ENCODE measurements around the gene S100A1.
"Not testable (repeated sequence)": the region's sequence is repeated elsewhere in the genome, so short reads cannot be mapped to it uniquely, and the experiment has no call there.

The S100A1 gene

GRCh38 chr1:153662269-153662668, 34.0 kb downstream of the S100A1 start:
- H3K27ac ChIP-seq (ENCODE audit: low read length) = no peak overlapping the region

GRCh38 chr1:153663211-153663610, 35.0 kb downstream of the S100A1 start:
- Histone ChIP-seq H3K27ac (ENCODE audit: low read length) (no peak overlapping the region), H3K4me1 (ENCODE audit: low read length) (peaks cover 8% of the 10 kb centered on the region)

More at GRCh38 chr1:153662269-153662668, 34.0 kb downstream of the S100A1 start:
- H3K4me3 ChIP-seq (ENCODE audit: low read length) = no peak overlapping the region
- H3K36me3 ChIP-seq (replicated peaks; ENCODE audit: low read depth, low read length) = peaks cover 57% of the 10 kb centered on the region
- no peak for TF ChIP-seq CTCF (IDR thresholded peaks at IDR 0.05; ENCODE audit: low read depth, low read length)
- TF ChIP-seq EZH2phosphoT487 (IDR thresholded peaks at IDR 0.05; ENCODE audit: low read depth) = no peak
- peaks cover 13% of the 10 kb centered on the region for H3K4me1 ChIP-seq (ENCODE audit: low read length)
- H3K27me3 ChIP-seq (ENCODE audit: low read depth, low read length) = no peaks in the 10 kb centered on the region
- H3K4me2 ChIP-seq (ENCODE audit: low read length) = no peak overlapping the region
- no peak overlapping the region for H2AFZ ChIP-seq (ENCODE audit: low read depth, low read length)
- peaks cover 16% of the 10 kb centered on the region for H3K79me2 ChIP-seq (ENCODE audit: low read length)
- H3K9ac ChIP-seq (ENCODE audit: low read length) = no peak overlapping the region
- no peaks in the 10 kb centered on the region for H4K20me1 ChIP-seq (ENCODE audit: insufficient read depth, low read length)
- no peaks in the 10 kb centered on the region for H3K9me3 ChIP-seq (ENCODE audit: insufficient read depth, low read length)

GRCh38 chr1:153667439-153667838, 39.2 kb downstream of the S100A1 start:
- H3K4me3 ChIP-seq (ENCODE audit: low read length) = no peak overlapping the region
- no peak overlapping the region for H3K27ac ChIP-seq (ENCODE audit: low read length)
- no peaks in the 10 kb centered on the region for H3K9me3 ChIP-seq (ENCODE audit: insufficient read depth, low read length)
- H3K36me3 ChIP-seq (replicated peaks; ENCODE audit: low read depth, low read length) = peaks cover 70% of the 10 kb centered on the region
- no peaks in the 10 kb centered on the region for H3K27me3 ChIP-seq (ENCODE audit: low read depth, low read length)
- H2AFZ ChIP-seq (ENCODE audit: low read depth, low read length) = no peak overlapping the region
- TF ChIP-seq CTCF (IDR thresholded peaks at IDR 0.05; ENCODE audit: low read depth, low read length) = no peak
- no peak for TF ChIP-seq EZH2phosphoT487 (IDR thresholded peaks at IDR 0.05; ENCODE audit: low read depth)
- H3K4me1 ChIP-seq (ENCODE audit: low read length) = peaks cover 9% of the 10 kb centered on the region
- no peaks in the 10 kb centered on the region for H4K20me1 ChIP-seq (ENCODE audit: insufficient read depth, low read length)
- H3K79me2 ChIP-seq (ENCODE audit: low read length) = peaks cover 36% of the 10 kb centered on the region
- no peak overlapping the region for H3K4me2 ChIP-seq (ENCODE audit: low read length)
- no peak overlapping the region for H3K9ac ChIP-seq (ENCODE audit: low read length)

More at GRCh38 chr1:153663211-153663610, 35.0 kb downstream of the S100A1 start:
- Histone ChIP-seq H2AFZ (ENCODE audit: low read depth, low read length) (no peak overlapping the region), H3K9me3 (ENCODE audit: insufficient read depth, low read length) (no peaks in the 10 kb centered on the region), H3K36me3 (replicated peaks; ENCODE audit: low read depth, low read length) (peaks cover 67% of the 10 kb centered on the region), H4K20me1 (ENCODE audit: insufficient read depth, low read length) (no peaks in the 10 kb centered on the region), H3K79me2 (ENCODE audit: low read length) (peaks cover 26% of the 10 kb centered on the region), H3K27me3 (ENCODE audit: low read depth, low read length) (no peaks in the 10 kb centered on the region), H3K9ac (ENCODE audit: low read length) (no peak overlapping the region), H3K4me3 (ENCODE audit: low read length) (no peak overlapping the region), H3K4me2 (ENCODE audit: low read length) (no peak overlapping the region)
- no peak for TF ChIP-seq EZH2phosphoT487 (IDR thresholded peaks at IDR 0.05; ENCODE audit: low read depth)
- TF ChIP-seq CTCF (IDR thresholded peaks at IDR 0.05; ENCODE audit: low read depth, low read length) = no peak

GRCh38 chr1:153668672-153669071, 40.4 kb downstream of the S100A1 start:
- H3K79me2 ChIP-seq (ENCODE audit: low read length) = peaks cover 36% of the 10 kb centered on the region
- H3K9me3 ChIP-seq (ENCODE audit: insufficient read depth, low read length); H3K4me2 ChIP-seq (ENCODE audit: low read length); H3K4me1 ChIP-seq (ENCODE audit: low read length); H3K4me3 ChIP-seq (ENCODE audit: low read length); H3K27me3 ChIP-seq (ENCODE audit: low read depth, low read length); H3K27ac ChIP-seq (ENCODE audit: low read length); H2AFZ ChIP-seq (ENCODE audit: low read depth, low read length); H4K20me1 ChIP-seq (ENCODE audit: insufficient read depth, low read length); H3K9ac ChIP-seq (ENCODE audit: low read length): not testable (repeated sequence)
- peaks cover 58% of the 10 kb centered on the region for H3K36me3 ChIP-seq (replicated peaks; ENCODE audit: low read depth, low read length)

GRCh38 chr1:153669606-153670005, 41.4 kb downstream of the S100A1 start:
- H3K36me3 ChIP-seq (replicated peaks; ENCODE audit: low read depth, low read length) = peaks cover 49% of the 10 kb centered on the region
- no peak overlapping the region for H3K27ac ChIP-seq (ENCODE audit: low read length)
- TF ChIP-seq CTCF (IDR thresholded peaks at IDR 0.05; ENCODE audit: low read depth, low read length) (no peak), EZH2phosphoT487 (IDR thresholded peaks at IDR 0.05; ENCODE audit: low read depth) (no peak)

More at GRCh38 chr1:153669606-153670005, 41.4 kb downstream of the S100A1 start:
- peak overlapping the region; percentile 95 for H3K4me3 ChIP-seq (ENCODE audit: low read length)
- no peaks in the 10 kb centered on the region for H4K20me1 ChIP-seq (ENCODE audit: insufficient read depth, low read length)
- H3K9me3 ChIP-seq (ENCODE audit: insufficient read depth, low read length) = no peaks in the 10 kb centered on the region
- H2AFZ ChIP-seq (ENCODE audit: low read depth, low read length) = no peak overlapping the region
- H3K79me2 ChIP-seq (ENCODE audit: low read length) = peaks cover 36% of the 10 kb centered on the region
- H3K27me3 ChIP-seq (ENCODE audit: low read depth, low read length) = no peaks in the 10 kb centered on the region
- peak overlapping the region; percentile 94 for H3K9ac ChIP-seq (ENCODE audit: low read length)
- H3K4me2 ChIP-seq (ENCODE audit: low read length) = peak overlapping the region; percentile 94
- H3K4me1 ChIP-seq (ENCODE audit: low read length) = peaks cover 9% of the 10 kb centered on the region
